MCF 10A (cell line): Measurements from ENCODE around the gene DNM3. TPM values are rescaled to one million over a fixed set of nuclear protein-coding genes. Genes with fewer than 3 reads are reported as not detected.

Source experiments
- BruUV-seq: library from RNA; stranded (reverse); fragments of 400-500 nt; replicated peaks from 2 replicates; lab custom pipeline; 2021; lab: Mats Ljungman, UMichigan
- CTCF ChIA-PET: fragments of 300-600 bp; sonication (Branson Sonifier 250); formaldehyde crosslinking; extraction: SDS; loops from one replicate; lab custom pipeline; 2021; ENCODE audit warnings: antibody characterized with exemption, inconsistent platforms; lab: Yijun Ruan, JAX
- POLR2A ChIA-PET: fragments of 300-600, 350-650 bp; sonication (Branson Sonifier 250); formaldehyde crosslinking; extraction: SDS; loops from one replicate; lab custom pipeline; 2020; ENCODE audit warnings: antibody characterized with exemption, inconsistent platforms; lab: Yijun Ruan, JAX
- DNase-seq: peaks from one replicate; pipeline ENCODE4 v3.0.0-alpha.2; 2018; ENCODE audit not compliant: unreplicated experiment
- H3K27ac Mint-ChIP-seq: one replicate; pipeline ENCODE4 v1.8.0; 2022; ENCODE audit warnings: mild to moderate bottlenecking, low read depth, mixed read lengths; ENCODE audit not compliant: unreplicated experiment
- H3K27me3 Mint-ChIP-seq: one replicate; pipeline ENCODE4 v1.8.0; 2022; ENCODE audit warnings: mixed read lengths; ENCODE audit not compliant: insufficient read depth, unreplicated experiment
- H3K36me3 Mint-ChIP-seq: one replicate; pipeline ENCODE4 v1.8.0; 2022; ENCODE audit warnings: mild to moderate bottlenecking, moderate library complexity, mixed read lengths; ENCODE audit not compliant: insufficient read depth, unreplicated experiment
- H3K4me1 Mint-ChIP-seq: one replicate; pipeline ENCODE4 v1.8.0; 2022; ENCODE audit warnings: mixed read lengths; ENCODE audit not compliant: insufficient read depth, unreplicated experiment
- H3K4me3 Mint-ChIP-seq: one replicate; pipeline ENCODE4 v1.8.0; 2022; ENCODE audit warnings: mild to moderate bottlenecking, moderate library complexity, mixed read lengths; ENCODE audit not compliant: unreplicated experiment
- H3K9me3 Mint-ChIP-seq: one replicate; pipeline ENCODE4 v1.8.0; 2022; ENCODE audit warnings: mixed read lengths; ENCODE audit not compliant: unreplicated experiment
- CTCF ChIP-seq: fragments of 200-600 bp; IDR thresholded peaks from one replicate; pipeline ENCODE4 v1.8.0; 2022; ENCODE audit warnings: antibody characterized with exemption, mild to moderate bottlenecking; ENCODE audit not compliant: unreplicated experiment
- intact Hi-C: fragments of 100-400 bp; cut with micrococcal nuclease; formaldehyde crosslinking; loops from 2 replicates; pipeline ENCODE4 v1.14.1; 2022
- microRNA-seq: library from miRNA; unstranded; fragments of <30 nt; microRNA quantifications from one replicate; pipeline ENCODE4 v1.2.0, GENCODE V29; 2022
- total RNA-seq: library from RNA; stranded (reverse); gene quantifications from 2 replicates; pipeline ENCODE4 v1.2.3, GENCODE V29; 2022

The DNM3 gene
- total RNA-seq, 1 experiment from 2014 or later: 0.68 TPM

DNA sequence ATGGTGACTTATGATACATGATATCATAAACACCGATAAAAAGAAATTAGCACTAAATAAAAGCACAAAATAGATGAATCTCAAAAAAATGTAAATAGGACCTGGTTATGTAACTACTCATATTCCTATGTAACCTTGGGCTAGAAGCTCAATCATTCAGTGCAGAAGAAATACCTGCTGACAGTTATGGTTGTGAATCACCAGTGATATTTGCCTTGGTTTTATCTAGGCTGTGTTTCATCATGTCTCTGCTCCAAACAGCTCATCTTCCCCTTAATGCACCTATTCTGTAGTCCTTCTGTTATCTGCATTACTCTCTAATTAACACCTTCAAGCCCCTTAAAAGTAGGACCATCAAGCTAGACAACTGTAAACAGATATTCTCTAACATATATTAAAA, 618.9 kb downstream of the DNM3 start:
- no peaks in the 10 kb centered on the region for H3K9me3 Mint-ChIP-seq
- H3K27ac Mint-ChIP-seq: no peak overlapping the region
- H3K36me3 Mint-ChIP-seq: no peaks in the 10 kb centered on the region
- no peak overlapping the region for H3K4me3 Mint-ChIP-seq
- POLR2A ChIA-PET: interaction anchor here (0.6 to 4.1 kb wide), 11 partner anchors 10 to 259 kb away, joined by 3 to 17 read pairs (median 3); partner anchors contain the start of gene SUCO
- no peak for DNase-seq
- intact Hi-C loops: no loop called here
- no TSS peak for BruUV-seq
- CTCF ChIA-PET: interaction anchor here (0.7 to 4.6 kb wide), 4 partner anchors 9 to 458 kb away, joined by 4 to 31 read pairs (median 7); no protein-coding TSS in a partner anchor
- H3K4me1 Mint-ChIP-seq: peaks cover 12% of the 10 kb centered on the region
- TF ChIP-seq CTCF: no peak
- H3K27me3 Mint-ChIP-seq: no peaks in the 10 kb centered on the region

DNA sequence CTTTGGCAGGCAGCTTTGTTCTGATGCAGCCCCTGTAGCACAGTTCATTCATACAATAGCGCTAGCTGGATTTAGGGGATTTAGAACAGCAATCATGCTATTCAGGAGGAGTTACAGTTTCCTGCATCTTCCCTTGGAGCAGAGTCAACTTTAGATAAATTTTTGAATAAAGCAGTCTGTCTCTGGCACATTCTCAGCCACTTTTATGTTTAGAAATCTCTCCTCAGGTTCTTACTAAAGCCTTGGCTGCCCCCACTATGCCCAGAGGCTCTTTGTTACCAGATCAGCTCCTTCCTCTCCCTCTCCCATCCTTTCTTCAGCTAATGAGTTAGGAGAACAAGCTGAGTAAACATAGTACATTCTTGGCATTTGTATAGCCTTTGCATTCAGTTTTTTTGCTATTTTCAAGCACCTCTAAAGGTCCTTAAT, 619.6 kb downstream of the DNM3 start:
- H3K4me3 Mint-ChIP-seq: no peak overlapping the region
- H3K4me1 Mint-ChIP-seq: peaks cover 12% of the 10 kb centered on the region
- no peaks in the 10 kb centered on the region for H3K9me3 Mint-ChIP-seq
- intact Hi-C loops: no loop called here
- H3K27me3 Mint-ChIP-seq: no peaks in the 10 kb centered on the region
- no peak for TF ChIP-seq CTCF
- POLR2A ChIA-PET: interaction anchor here (0.6 to 4.1 kb wide), 11 partner anchors 9 to 259 kb away, joined by 3 to 17 read pairs (median 3); partner anchors contain the start of gene SUCO
- BruUV-seq: no TSS peak
- no peaks in the 10 kb centered on the region for H3K36me3 Mint-ChIP-seq
- no peak for DNase-seq
- CTCF ChIA-PET: interaction anchor here (0.7 to 4.6 kb wide), 6 partner anchors 9 to 371 kb away, joined by 3 to 31 read pairs (median 4); no protein-coding TSS in a partner anchor
- H3K27ac Mint-ChIP-seq: no peak overlapping the region

Small RNA genes within 50 kb of the gene (microRNA-seq; reads per million reads assigned to microRNA genes)
- gene MIR199A2 (not detected), gene MIR3120 (not detected)

Other genes with a start within 250 kb of the DNM3 start
- 0.23 and 0.25 TPM in 2 replicates for gene MYOCOS, start 219.3 kb upstream of the DNM3 start, total RNA-seq
- gene MYOC, start 188.8 kb upstream of the DNM3 start, total RNA-seq: not detected in 2 replicates
- 20.2 and 21.1 TPM in 2 replicates for gene VAMP4, start 99.4 kb upstream of the DNM3 start, total RNA-seq
- 30.7 and 39.1 TPM in 2 replicates for gene METTL13, start 59.8 kb upstream of the DNM3 start, total RNA-seq